ENCODE data around the gene C2CD4A.
A peak's percentile ranks its signal among the peaks of the same experiment; 100 is the strongest.

Gene C2CD4A

GRCh38 chr15:62063825-62064635, 2.7 kb upstream of the C2CD4A start:
- H3K27me3 ChIP-seq (ENCODE audit: insufficient read depth, low read length) = peaks cover 91% of the 10 kb centered on the region

GRCh38 chr15:62067448-62068044, 769 bp downstream of the C2CD4A start:
- Histone ChIP-seq H3K9me3 (ENCODE audit: insufficient read depth, low read depth, low read length) (no peaks in the 10 kb centered on the region), H3K9ac (ENCODE audit: low read depth, low read length) (no peak overlapping the region), H3K4me3 (ENCODE audit: low read length) (peak overlapping the region; percentile 55), H3K36me3 (ENCODE audit: insufficient read depth, low read depth, low read length) (no peaks in the 10 kb centered on the region), H3K27me3 (ENCODE audit: insufficient read depth, low read length) (peaks cover 80% of the 10 kb centered on the region), H3K27ac (ENCODE audit: low read length) (no peak overlapping the region), H3K4me1 (ENCODE audit: insufficient read depth, low read length) (peaks cover 7% of the 10 kb centered on the region; the same call in 1 of the 2 replicates)

More at GRCh38 chr15:62063825-62064635, 2.7 kb upstream of the C2CD4A start:
- Histone ChIP-seq H3K4me1 (ENCODE audit: insufficient read depth, low read length) (peaks cover 7% of the 10 kb centered on the region; the same call in 1 of the 2 replicates), H3K27ac (ENCODE audit: low read length) (no peak overlapping the region), H3K9me3 (ENCODE audit: insufficient read depth, low read depth, low read length) (no peaks in the 10 kb centered on the region), H3K9ac (ENCODE audit: low read depth, low read length) (no peak overlapping the region), H3K4me3 (ENCODE audit: low read length) (no peak overlapping the region), H3K36me3 (ENCODE audit: insufficient read depth, low read depth, low read length) (no peaks in the 10 kb centered on the region)

- H3K4me3 ChIP-seq (ENCODE audit: low read length) = peak overlapping the region; percentile 33; the same call in 1 of the 2 replicates
- H3K9ac ChIP-seq (ENCODE audit: low read depth, low read length) = no peak overlapping the region
- H3K4me1 ChIP-seq (ENCODE audit: insufficient read depth, low read length) = peaks cover 7% of the 10 kb centered on the region; the same call in 1 of the 2 replicates
- no peak overlapping the region for H3K27ac ChIP-seq (ENCODE audit: low read length)
- H3K36me3 ChIP-seq (ENCODE audit: insufficient read depth, low read depth, low read length) = no peaks in the 10 kb centered on the region
- peaks cover 73% of the 10 kb centered on the region for H3K27me3 ChIP-seq (ENCODE audit: insufficient read depth, low read length)
- no peaks in the 10 kb centered on the region for H3K9me3 ChIP-seq (ENCODE audit: insufficient read depth, low read depth, low read length)
These were observed 1.5 kb downstream of the C2CD4A start for GRCh38 chr15:62068071-62068809.

GRCh38 chr15:62068810-62069167, 2.0 kb downstream of the C2CD4A start:
- H3K9ac ChIP-seq (ENCODE audit: low read depth, low read length) = no peak overlapping the region
- H3K27me3 ChIP-seq (ENCODE audit: insufficient read depth, low read length) = peaks cover 68% of the 10 kb centered on the region
- no peaks in the 10 kb centered on the region for H3K9me3 ChIP-seq (ENCODE audit: insufficient read depth, low read depth, low read length)
- H3K4me1 ChIP-seq (ENCODE audit: insufficient read depth, low read length) = peaks cover 7% of the 10 kb centered on the region; the same call in 1 of the 2 replicates
- no peak overlapping the region for H3K27ac ChIP-seq (ENCODE audit: low read length)
- peak overlapping the region; percentile 33; the same call in 1 of the 2 replicates for H3K4me3 ChIP-seq (ENCODE audit: low read length)
- H3K36me3 ChIP-seq (ENCODE audit: insufficient read depth, low read depth, low read length) = no peaks in the 10 kb centered on the region

- H3K36me3 ChIP-seq (ENCODE audit: insufficient read depth, low read depth, low read length) = no peaks in the 10 kb centered on the region
- H3K27ac ChIP-seq (ENCODE audit: low read length) = no peak overlapping the region
- peaks cover 7% of the 10 kb centered on the region; the same call in 1 of the 2 replicates for H3K4me1 ChIP-seq (ENCODE audit: insufficient read depth, low read length)
- no peak overlapping the region for H3K9ac ChIP-seq (ENCODE audit: low read depth, low read length)
- H3K27me3 ChIP-seq (ENCODE audit: insufficient read depth, low read length) = peaks cover 60% of the 10 kb centered on the region
- no peak overlapping the region for H3K4me3 ChIP-seq (ENCODE audit: low read length)
- H3K9me3 ChIP-seq (ENCODE audit: insufficient read depth, low read depth, low read length) = no peaks in the 10 kb centered on the region
These were observed 2.8 kb downstream of the C2CD4A start for GRCh38 chr15:62069551-62069950.

- Histone ChIP-seq H3K9me3 (ENCODE audit: insufficient read depth, low read depth, low read length) (no peaks in the 10 kb centered on the region), H3K27ac (ENCODE audit: low read length) (no peak overlapping the region), H3K36me3 (ENCODE audit: insufficient read depth, low read depth, low read length) (no peaks in the 10 kb centered on the region), H3K4me3 (ENCODE audit: low read length) (no peak overlapping the region), H3K4me1 (ENCODE audit: insufficient read depth, low read length) (peaks cover 4% of the 10 kb centered on the region; the same call in 1 of the 2 replicates), H3K9ac (ENCODE audit: low read depth, low read length) (no peak overlapping the region), H3K27me3 (ENCODE audit: insufficient read depth, low read length) (peaks cover 38% of the 10 kb centered on the region)
These were observed 5.0 kb downstream of the C2CD4A start for GRCh38 chr15:62071711-62072308.

GRCh38 chr15:62075595-62076277, 9.0 kb downstream of the C2CD4A start:
- H3K4me3 ChIP-seq (ENCODE audit: low read length) = no peak overlapping the region
- H3K4me1 ChIP-seq (ENCODE audit: insufficient read depth, low read length) = no peaks in the 10 kb centered on the region
- no peak overlapping the region for H3K9ac ChIP-seq (ENCODE audit: low read depth, low read length)
- no peak overlapping the region for H3K27ac ChIP-seq (ENCODE audit: low read length)
- no peaks in the 10 kb centered on the region for H3K9me3 ChIP-seq (ENCODE audit: insufficient read depth, low read depth, low read length)
- no peaks in the 10 kb centered on the region for H3K36me3 ChIP-seq (ENCODE audit: insufficient read depth, low read depth, low read length)
- peaks cover under 1% of the 10 kb centered on the region; the same call in 1 of the 2 replicates for H3K27me3 ChIP-seq (ENCODE audit: insufficient read depth, low read length)

- Histone ChIP-seq H3K4me1 (ENCODE audit: insufficient read depth, low read length) (no peaks in the 10 kb centered on the region), H3K27ac (ENCODE audit: low read length) (no peak overlapping the region), H3K9ac (ENCODE audit: low read depth, low read length) (no peak overlapping the region)
These were observed 12.8 kb downstream of the C2CD4A start for GRCh38 chr15:62079594-62079993.

GRCh38 chr15:62083194-62084154, 16.7 kb downstream of the C2CD4A start:
- no peaks in the 10 kb centered on the region for H3K9me3 ChIP-seq (ENCODE audit: insufficient read depth, low read depth, low read length)
- no peak overlapping the region for H3K9ac ChIP-seq (ENCODE audit: low read depth, low read length)
- no peak overlapping the region for H3K27ac ChIP-seq (ENCODE audit: low read length)
- H3K36me3 ChIP-seq (ENCODE audit: insufficient read depth, low read depth, low read length) = no peaks in the 10 kb centered on the region
- H3K4me3 ChIP-seq (ENCODE audit: low read length) = no peak overlapping the region
- no peaks in the 10 kb centered on the region for H3K4me1 ChIP-seq (ENCODE audit: insufficient read depth, low read length)
- no peaks in the 10 kb centered on the region for H3K27me3 ChIP-seq (ENCODE audit: insufficient read depth, low read length)

More at GRCh38 chr15:62079594-62079993, 12.8 kb downstream of the C2CD4A start:
- Histone ChIP-seq H3K9me3 (ENCODE audit: insufficient read depth, low read depth, low read length) (no peaks in the 10 kb centered on the region), H3K4me3 (ENCODE audit: low read length) (no peak overlapping the region), H3K36me3 (ENCODE audit: insufficient read depth, low read depth, low read length) (no peaks in the 10 kb centered on the region), H3K27me3 (ENCODE audit: insufficient read depth, low read length) (no peaks in the 10 kb centered on the region)

GRCh38 chr15:62085740-62086139, 19.0 kb downstream of the C2CD4A start:
- Histone ChIP-seq H3K4me3 (ENCODE audit: low read length) (no peak overlapping the region), H3K27ac (ENCODE audit: low read length) (no peak overlapping the region), H3K4me1 (ENCODE audit: insufficient read depth, low read length) (no peaks in the 10 kb centered on the region), H3K36me3 (ENCODE audit: insufficient read depth, low read depth, low read length) (no peaks in the 10 kb centered on the region), H3K9ac (ENCODE audit: low read depth, low read length) (no peak overlapping the region), H3K27me3 (ENCODE audit: insufficient read depth, low read length) (no peaks in the 10 kb centered on the region), H3K9me3 (ENCODE audit: insufficient read depth, low read depth, low read length) (no peaks in the 10 kb centered on the region)

Measured in iPS-20b (cell line).